Hippocampal formation (tissue), 2 donors: Measurements from ENCODE around the gene GPI.

ENCODE experiments used
- DNase-seq, 2 donors: peaks; one replicate each; lab custom pipeline; 2025; lab: John Stamatoyannopoulos, UW

Gene GPI

GRCh38 chr19:34404109-34404909 is 39.3 kb downstream of the GPI start, which contains the start of gene PDCD2L:
Gene PDCD2L (plus strand): TSS chr19:34404399. CDS start chr19:34404431, 32 bp downstream.
- peak; percentile 38 to 66 for DNase-seq

GRCh38 chr19:34405892-34406660 is 41.1 kb downstream of the GPI start:
- no peak for DNase-seq

GRCh38 chr19:34408411-34408810 is 43.4 kb downstream of the GPI start:
- DNase-seq = no peak

DNA sequence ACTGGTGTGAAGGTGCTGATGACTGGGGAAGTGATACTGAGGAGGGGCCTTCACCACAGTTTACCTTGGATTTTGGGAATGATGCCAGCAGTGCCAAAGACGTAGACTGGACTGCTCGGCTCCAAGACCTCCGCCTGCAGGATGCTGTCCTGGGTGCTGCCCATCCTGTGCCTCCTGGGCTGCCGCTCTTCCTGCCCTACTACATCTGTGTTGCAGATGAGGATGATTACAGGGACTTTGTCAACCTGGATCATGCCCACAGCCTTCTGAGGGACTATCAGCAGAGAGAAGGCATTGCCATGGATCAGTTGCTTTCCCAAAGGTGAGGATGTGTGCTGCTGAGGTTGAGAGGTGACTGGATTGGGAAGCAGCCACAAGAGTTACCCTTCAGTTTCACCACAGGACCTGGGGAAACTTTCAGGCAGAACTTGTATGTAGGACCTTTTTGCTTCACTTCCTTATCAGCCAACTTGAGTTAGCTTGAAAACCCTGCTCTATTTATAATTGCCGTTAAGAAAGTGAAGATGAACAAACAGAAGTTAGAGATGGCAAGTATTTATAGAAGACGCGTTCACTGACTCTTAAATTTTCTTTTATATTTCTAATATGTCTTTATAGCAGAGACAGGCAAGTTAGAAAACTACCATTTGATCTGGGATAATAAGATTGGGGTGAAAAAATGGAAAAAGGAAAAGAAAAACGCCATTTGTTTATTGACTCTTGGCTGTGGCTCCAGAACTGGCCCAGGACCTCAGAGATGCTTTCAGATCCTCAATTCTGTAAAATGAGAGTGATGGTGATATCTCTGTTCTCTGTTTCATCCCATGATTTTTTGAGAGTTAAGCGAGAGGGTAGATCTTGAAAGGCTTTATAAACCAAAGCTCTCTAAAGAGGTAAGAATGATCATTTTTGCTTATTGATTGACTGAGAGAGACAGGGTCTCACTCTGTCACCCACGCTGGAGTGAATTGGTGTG is 44.5 kb downstream of the GPI start:
- DNase-seq = no peak

DNA sequence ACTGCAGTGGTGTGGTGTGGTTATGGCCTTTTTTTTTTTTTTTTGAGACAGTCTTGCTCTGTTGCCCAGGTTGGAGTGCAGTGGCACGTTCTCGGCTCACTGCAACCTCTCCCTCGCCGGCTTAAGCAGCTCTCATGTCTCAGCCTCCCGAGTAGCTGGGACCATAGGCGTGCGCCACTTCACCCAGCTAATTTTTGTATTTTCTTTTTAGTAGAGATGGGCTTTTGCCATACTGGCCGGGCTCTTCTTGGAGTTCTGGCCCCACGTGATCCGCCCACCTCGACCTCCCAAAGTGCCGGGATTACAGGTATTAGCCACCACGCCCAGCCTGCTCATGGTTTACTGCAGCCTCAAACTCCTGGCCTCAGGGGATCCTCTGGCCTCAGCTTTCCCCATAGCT is 46.2 kb downstream of the GPI start:
- DNase-seq = no peak

- no peak for DNase-seq
Observed at GRCh38 chr19:34416021-34416545, 51.1 kb downstream of the GPI start.

GRCh38 chr19:34418300-34418699 is 53.3 kb downstream of the GPI start:
- no peak for DNase-seq

DNA sequence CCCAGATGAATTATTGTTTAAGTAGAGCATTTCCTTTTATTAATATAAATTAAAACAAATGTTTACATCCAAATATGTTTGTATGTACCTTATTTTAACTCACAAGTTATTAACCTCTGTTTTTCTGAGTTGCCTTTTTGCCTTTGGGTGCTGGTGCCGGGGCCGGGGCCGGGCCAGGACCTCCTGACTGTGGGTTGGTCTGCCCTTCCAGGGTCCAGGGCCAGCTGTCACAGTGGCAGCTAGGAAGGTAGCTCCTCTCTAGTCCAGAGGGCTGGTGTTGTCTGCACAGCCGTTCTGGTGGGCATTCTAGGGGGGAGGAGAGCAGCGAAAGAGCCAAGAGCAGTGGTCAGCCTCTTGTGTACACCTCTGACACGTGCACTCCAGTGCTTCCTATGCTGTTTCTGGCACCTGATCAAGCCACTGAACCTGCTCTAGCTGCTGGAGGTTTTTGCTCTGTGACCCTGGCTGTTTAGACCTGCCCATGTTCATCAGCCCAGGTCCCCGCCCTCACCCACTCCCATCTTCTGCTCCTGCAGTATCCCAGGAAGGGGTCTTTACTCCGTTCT is 61.2 kb downstream of the GPI start:
- no peak for DNase-seq

DNA sequence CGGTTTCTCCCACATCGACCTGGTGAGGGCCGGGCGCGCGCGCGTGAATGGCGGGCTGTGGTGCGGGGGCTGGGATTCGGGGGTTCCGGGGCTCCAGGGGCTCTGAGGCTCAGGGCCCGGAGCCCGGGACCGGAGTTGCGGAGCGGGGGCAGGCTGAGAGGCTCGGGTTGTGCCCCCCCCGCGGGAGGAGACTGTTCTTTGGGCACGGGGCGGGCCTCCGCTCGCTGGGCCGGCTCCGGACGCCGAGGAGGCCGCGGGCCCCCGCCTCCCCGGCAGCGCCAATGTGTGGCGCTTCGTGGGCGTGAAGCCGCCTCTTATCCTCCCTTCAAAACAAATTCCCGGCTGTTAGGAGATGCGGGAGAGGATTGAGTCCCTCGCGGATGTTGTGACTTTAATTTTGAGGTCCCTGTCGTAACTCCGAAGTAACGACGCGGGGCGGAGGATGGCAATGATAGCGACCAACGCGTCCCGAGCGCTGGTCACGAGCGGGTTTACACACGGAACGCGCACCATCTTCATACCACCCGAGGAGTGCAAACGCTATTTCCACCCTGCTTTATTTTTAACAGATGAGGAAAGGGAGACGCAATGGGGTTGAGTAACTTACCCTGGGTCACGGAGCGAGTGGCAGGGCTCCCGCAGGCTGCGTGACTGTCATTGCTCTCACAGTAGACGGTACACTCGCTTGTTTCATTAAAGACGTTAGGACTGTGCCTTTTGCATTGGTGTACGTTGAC is 63.7 kb downstream of the GPI start:
- DNase-seq = peak; percentile 26 to 40

DNA sequence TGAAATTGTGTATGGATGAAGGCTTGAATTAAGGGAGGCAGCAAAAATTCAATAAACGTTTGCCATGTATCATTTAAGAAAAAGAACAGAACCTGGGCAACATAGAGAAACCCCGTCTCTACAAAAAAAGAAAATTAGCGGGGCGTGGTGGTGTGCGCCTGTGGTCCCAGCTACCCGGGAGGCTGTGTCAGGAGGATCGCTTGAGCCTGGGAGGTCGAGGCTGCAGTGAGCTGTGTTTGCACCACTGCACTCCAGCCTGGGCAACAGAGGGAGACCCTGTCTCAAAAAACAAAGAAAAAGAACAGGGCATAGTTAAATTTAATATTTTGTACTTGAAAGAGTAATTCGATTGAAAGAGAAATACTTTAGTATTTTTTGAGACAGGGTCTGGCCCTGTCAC is 64.6 kb downstream of the GPI start:
- DNase-seq = no peak

- peak in 1 of 2 donors; percentile 3 for DNase-seq
Observed at GRCh38 chr19:34430738-34431625, 66.0 kb downstream of the GPI start.

DNA sequence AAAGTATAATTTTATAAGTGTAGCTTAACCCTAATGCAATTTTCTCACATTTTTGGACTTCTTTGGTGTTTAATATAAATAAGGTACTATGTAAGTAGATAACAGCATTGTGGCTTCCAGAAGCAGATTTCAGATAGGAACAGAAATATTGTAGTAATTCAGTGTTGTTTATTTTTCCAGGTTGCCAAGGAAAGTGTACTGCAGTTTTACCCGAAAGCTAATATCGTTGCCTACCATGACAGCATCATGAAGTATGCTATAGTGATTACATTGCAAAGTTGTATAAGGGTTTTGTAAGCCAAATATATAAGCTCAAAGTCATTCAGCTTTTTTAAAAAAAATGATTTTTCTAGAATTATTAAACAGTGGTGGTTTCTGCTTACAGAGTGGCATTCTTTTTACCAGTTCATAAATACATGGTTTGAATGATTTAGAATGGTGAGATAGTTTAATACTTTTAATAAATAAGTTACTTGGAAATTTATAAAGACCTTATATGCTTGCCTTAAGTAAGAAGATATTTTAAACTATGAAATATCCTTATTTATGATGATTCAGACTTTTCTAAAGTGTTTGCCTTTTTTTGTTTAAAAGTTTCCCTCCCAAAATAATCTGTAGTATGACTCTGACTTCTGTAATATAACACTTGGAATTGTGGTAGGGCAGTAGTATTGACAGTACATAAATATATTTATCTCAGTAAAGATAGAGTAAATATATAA is 66.8 kb downstream of the GPI start:
- no peak for DNase-seq

DNA sequence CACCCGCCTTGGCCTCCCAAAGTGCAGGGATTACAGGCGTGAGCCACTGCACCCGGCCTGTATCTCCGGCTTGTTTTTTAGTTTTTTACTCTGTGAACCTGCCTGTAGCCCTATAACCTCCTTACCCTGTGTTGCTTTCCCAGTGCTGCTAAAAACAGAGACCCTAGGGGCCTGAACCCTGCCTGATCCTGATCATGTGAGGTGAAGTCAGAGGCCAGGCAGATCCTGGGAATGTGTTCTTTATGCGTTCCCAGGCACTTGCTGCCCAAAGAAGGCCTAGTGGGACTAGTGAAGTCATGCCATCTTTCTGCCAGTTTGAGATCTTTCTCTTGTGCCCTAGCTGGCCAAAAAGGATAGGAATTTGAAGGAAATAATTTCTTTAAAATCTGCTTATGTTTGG is 67.8 kb downstream of the GPI start:
- DNase-seq = no peak

GRCh38 chr19:34436716-34437115 is 71.7 kb downstream of the GPI start:
- no peak for DNase-seq

GRCh38 chr19:34448191-34448590 is 83.2 kb downstream of the GPI start:
- DNase-seq = no peak
